GM12865 (cell line): Measurements from ENCODE around the gene MAN1B1.

Experiments used
- DNase-seq: peaks from one replicate; pipeline ENCODE4 v3.0.0; 2010; ENCODE audit warnings: low read depth
- H3K4me3 ChIP-seq: 2 replicates; pipeline ENCODE4 v1.5.1; 2011; ENCODE audit warnings: mild to moderate bottlenecking, low read depth, low read length, control low read depth
- CTCF ChIP-seq: IDR thresholded peaks from 2 replicates; pipeline ENCODE4 v1.5.1; 2011; ENCODE audit warnings: low read length, control low read depth, low read depth, inconsistent platforms; ENCODE audit not compliant: insufficient read depth; ENCODE audit errors: missing control alignments

MAN1B1 gene

GRCh38 chr9:137086531-137087408, at the start of gene MAN1B1:
MAN1B1 (plus strand) TSS chr9:137086985; CDS start chr9:137087000, 15 bp downstream.
- peak; percentile 100 for DNase-seq
- H3K4me3 ChIP-seq: peak within 1 kb of the TSS; percentile 98
- no peak for TF ChIP-seq CTCF

- TF ChIP-seq CTCF: no peak
- no peak for DNase-seq
- no peak overlapping the region for H3K4me3 ChIP-seq
Observed at GRCh38 chr9:137037035-137037434, 49.8 kb upstream of the MAN1B1 start.

- DNase-seq: no peak
- no peak overlapping the region for H3K4me3 ChIP-seq
- no peak for TF ChIP-seq CTCF
Observed at GRCh38 chr9:137037483-137037882, 49.3 kb upstream of the MAN1B1 start.

- TF ChIP-seq CTCF: no peak
- no peak overlapping the region for H3K4me3 ChIP-seq
- DNase-seq: no peak
Observed at GRCh38 chr9:137038916-137039315, 47.9 kb upstream of the MAN1B1 start.

GRCh38 chr9:137039611-137040366, 47.0 kb upstream of the MAN1B1 start:
- no peak for DNase-seq
- H3K4me3 ChIP-seq: no peak overlapping the region
- TF ChIP-seq CTCF: no peak

- H3K4me3 ChIP-seq: no peak overlapping the region
- no peak for DNase-seq
- TF ChIP-seq CTCF: no peak
Observed at GRCh38 chr9:137040568-137040967, 46.2 kb upstream of the MAN1B1 start.

GRCh38 chr9:137041124-137041523, 45.7 kb upstream of the MAN1B1 start:
- no peak overlapping the region for H3K4me3 ChIP-seq
- DNase-seq: no peak
- TF ChIP-seq CTCF: no peak
